Smooth muscle cell of the brain vasculature (primary cell): ENCODE results near the gene BACH1.
A peak's percentile ranks its signal among the peaks of the same experiment; 100 is the strongest.
"Not testable (repeated sequence)": the region's sequence is repeated elsewhere in the genome, so short reads cannot be mapped to it uniquely, and the experiment has no call there.

Experiments
- DNase-seq: peaks from one replicate; pipeline ENCODE4 v3.0.0-alpha.2; 2012; ENCODE audit warnings: low read depth, low spot score

BACH1 gene

GRCh38 chr21:29343519-29343918 lies 44.8 kb downstream of the BACH1 start:
- DNase-seq, result no peak

DNA sequence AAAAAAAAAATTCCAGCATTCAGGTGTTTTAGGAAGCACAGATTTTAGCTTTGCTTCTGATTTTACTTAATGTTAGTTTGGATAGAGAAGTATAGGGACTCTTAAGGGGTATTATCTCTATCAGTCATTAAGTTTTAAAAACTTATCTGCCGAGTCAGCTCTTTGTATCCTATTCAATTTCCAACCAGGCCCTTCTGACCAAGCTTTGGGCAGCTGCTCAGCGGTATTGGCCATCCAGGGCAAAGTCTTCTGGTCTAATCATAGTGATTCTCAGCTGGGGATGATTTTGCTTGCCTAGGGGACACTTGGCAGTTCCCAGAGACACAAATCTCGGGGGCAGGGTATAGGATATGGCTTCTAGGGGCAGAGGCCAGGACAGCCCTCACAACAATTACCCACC lies 47.6 kb downstream of the BACH1 start:
- DNase-seq, result no peak

DNA sequence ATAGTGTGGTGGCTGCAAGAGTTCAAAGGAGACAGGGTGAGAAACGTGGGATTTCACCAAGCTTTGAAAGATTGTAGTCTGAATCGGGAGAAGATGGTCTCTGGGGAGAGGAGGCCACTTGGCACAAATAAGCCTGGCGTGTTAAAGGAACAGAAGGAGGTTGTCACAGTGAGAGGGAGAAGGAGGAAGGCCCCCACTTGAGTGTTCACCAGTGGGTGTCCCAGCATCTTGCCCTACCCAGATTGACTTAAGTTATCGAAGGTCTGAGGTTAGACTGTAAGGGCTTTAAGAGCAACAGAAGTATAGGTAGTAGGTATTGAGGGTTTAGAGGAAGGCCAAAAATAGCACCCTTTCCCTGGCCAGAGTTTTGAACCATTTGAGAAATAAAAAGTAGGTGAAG lies 48.0 kb downstream of the BACH1 start:
- no peak for DNase-seq

- no peak for DNase-seq
Measured at GRCh38 chr21:29347274-29347681, 48.6 kb downstream of the BACH1 start.

DNA sequence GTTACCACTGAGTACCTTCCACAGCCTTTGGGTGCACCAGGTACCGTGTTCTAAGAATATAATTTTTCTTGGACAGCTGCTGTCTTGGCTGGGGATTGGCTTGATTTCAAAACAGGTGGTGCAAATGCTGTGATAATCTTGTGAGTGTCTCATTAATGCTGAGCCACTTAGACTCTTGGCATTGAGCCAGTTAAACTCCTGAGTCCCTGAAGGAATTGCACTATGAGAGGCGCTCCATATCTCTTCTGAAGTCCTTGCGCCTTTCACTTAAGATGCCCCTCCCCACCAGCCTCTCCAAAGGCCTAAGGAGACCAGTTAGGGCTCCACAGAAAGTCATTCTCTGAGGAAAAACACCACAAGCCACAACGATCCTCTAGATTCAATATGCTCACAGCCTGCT lies 51.0 kb downstream of the BACH1 start:
- DNase-seq, result no peak

GRCh38 chr21:29350246-29350779 lies 51.6 kb downstream of the BACH1 start:
- DNase-seq, result no peak

- DNase-seq, result no peak
Measured at GRCh38 chr21:29351691-29352090, 53.0 kb downstream of the BACH1 start.

GRCh38 chr21:29355043-29355710 lies 56.5 kb downstream of the BACH1 start:
- DNase-seq, result not testable (repeated sequence)

DNA sequence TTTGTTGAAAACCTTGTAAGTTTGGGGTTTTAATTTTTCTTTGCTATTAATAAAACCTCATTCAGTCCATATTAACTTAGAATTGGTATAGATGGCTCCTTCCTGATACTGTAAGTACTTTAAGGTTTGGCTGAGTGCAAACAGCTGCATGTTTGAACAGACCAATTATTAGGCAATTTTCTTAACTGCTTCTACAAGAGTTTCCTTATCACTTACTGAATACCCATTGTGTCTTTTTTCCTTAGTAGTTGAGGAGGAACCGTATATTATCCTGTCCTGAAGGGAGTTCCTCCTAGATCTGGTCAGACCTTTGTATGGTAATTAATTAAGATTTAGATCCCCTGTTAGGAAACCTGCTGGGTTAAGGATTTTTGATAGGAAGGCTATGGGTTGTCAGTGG lies 57.6 kb downstream of the BACH1 start:
- DNase-seq, result not testable (repeated sequence)

DNA sequence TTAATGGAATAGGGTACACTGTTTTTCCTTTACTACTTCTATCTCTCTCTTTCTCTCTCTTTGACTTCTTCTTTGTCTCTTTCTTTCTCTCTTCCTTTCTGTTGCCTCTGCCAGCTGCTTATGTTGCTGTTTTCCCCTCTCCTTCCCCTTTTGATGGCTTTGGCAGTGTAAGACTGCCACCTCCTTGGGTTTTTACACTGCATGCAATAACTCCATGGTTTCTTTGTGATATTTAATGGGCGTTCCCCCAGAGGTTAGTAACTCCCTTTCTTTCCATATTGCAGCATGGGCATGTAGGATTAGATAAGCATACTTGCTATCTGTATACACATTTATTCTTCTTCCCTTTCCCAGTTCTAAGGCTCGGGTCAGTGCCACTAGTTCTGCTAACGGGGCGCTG lies 58.1 kb downstream of the BACH1 start:
- DNase-seq, result not testable (repeated sequence)

DNA sequence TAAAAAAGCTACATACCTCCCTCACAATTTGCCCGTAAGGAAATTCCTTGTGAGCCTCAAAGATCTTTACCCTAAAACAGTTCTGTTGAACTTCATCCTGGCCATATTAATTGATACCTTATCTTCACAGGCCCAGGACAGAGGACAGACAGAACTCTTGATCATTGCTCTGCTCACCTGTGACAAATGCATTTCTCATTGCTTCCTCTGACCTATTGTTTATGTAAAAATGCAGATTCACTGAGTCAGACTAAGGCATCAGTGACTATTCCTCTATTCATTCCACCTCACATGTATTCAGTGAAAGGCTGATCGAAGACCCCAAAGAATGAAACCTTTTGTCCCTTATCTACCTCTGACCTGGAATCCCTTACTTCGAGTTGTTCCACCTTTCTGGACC lies 61.0 kb downstream of the BACH1 start:
- DNase-seq, result no peak

GRCh38 chr21:29360799-29361765 lies 62.4 kb downstream of the BACH1 start:
- DNase-seq, result no peak

DNA sequence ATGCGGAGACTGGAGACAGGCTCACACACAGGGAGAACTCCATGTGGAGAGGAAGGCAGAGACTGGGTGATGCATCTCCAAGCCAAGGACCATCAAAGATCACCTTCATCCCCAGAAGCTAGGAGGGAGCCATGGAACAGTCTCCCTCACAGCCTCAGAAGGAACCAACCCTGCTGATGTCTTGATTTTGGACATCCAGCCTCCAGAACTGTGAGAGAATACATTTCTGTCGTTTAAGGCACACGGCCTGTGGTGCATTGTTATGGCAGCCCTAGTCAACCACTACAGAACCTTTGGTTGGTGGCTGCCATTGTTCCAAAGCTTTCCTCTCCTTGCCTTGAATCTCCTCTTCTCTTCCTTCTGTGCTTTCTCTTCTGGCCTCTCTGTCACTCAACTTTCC lies 64.0 kb downstream of the BACH1 start:
- DNase-seq, result no peak

GRCh38 chr21:29365661-29366265 lies 67.0 kb downstream of the BACH1 start:
- DNase-seq, result no peak

DNA sequence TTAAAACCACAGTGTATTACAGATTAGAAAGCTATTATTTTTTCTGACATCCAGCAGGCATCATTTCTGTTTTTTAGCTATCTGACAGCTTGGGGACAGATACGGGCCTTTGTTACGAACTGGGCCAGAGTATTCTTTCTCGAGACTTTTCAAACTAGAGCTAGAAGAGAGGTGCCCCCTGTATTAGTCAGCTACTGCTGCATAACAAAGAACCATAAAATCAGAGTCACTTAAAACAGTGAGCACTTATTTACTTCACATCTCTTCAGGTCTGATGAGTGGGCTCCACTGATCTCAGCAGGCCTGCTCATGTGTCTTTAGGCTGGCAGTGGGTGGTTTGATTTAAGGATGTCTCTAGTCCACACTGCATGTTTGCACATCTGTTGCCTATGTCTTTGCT lies 67.8 kb downstream of the BACH1 start:
- DNase-seq, result no peak

GRCh38 chr21:29367335-29367734 lies 68.6 kb downstream of the BACH1 start:
- no peak for DNase-seq

GRCh38 chr21:29368906-29369305 lies 70.2 kb downstream of the BACH1 start:
- DNase-seq, result no peak

GRCh38 chr21:29371464-29371863 lies 72.7 kb downstream of the BACH1 start:
- DNase-seq, result no peak

DNA sequence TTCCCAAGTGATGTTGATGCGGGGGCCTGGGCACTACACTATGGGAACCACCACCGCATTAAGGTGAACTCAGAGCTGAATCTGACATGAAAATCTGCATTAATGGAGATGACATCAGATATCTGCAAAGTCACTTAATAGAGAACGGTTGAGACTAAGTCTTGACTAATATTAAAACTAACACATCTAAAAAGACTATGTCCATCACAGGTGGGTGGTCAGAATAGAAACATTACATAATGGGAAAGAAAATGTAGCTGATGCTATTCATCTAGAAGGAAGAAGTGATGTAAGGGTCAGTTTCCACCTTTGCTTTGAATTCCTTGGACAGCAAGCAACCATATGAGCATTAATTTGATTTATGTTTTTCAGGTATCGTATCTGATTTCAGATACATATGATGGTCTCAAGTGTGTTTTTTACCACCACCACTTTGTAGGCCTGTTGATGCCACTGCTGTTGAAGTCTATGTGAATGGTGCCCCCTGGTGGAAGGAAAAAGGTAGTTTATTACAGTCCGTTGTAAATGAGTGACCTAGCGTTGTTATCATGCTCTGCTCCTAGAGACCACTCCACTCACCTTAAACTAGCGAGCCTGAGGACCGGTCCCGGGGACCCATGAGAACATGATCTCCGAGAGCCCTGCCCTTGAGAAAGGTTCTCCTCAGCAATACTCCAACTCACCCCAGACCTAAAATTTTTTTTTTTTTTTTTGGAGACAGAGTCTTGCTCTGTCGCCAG lies 73.5 kb downstream of the BACH1 start:
- DNase-seq, result peak; percentile 69

GRCh38 chr21:29374481-29374880 lies 75.8 kb downstream of the BACH1 start:
- DNase-seq, result no peak

DNA sequence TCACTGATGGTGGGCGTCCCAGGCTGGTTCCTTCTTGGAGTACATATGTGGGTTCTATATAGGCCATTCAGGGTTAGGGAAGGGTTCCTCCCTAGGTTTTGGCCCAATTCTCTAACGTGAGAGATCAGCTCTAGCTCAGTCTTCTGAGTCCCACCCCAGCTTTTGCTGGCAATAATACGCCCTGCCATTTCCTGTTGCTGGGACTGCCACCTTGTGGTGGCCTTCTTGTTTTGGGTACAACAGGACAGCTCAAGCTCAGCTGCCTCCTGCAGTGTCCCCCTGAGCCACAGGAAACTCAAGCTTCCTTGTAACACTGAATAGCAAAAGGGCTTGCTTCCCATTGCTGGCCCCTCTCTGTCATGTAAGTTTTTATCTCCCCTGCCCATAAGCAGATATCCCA lies 77.8 kb downstream of the BACH1 start:
- DNase-seq, result no peak

DNA sequence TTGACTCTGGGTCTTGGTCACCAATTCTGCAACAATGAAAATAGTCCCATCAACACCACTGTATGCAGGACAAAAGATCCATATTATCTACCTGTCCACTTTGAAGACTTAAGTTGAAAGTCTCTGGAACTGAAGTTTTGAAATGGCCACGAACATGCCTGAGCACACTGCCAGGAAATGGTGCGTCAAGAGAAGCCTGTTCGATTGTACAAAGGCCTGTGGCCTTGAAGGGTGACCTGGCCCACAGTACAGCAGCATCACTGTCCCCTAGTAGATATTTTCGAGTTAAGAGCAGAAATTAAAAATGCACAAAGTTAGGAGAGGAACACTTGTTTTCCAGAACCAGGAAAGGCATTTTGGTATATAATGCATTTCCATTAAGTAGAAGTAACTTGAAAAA lies 78.5 kb downstream of the BACH1 start:
- DNase-seq, result no peak
